Eye (tissue), 1 donor: ENCODE results near the gene HIP1.
A peak's percentile ranks its signal among the peaks of the same experiment; 100 is the strongest.
"Not testable (repeated sequence)": the region's sequence is repeated elsewhere in the genome, so short reads cannot be mapped to it uniquely, and the experiment has no call there.

Experiments
- DNase-seq: peaks from one replicate; pipeline ENCODE4 v3.0.0-alpha.2; 2015

The HIP1 gene

DNA sequence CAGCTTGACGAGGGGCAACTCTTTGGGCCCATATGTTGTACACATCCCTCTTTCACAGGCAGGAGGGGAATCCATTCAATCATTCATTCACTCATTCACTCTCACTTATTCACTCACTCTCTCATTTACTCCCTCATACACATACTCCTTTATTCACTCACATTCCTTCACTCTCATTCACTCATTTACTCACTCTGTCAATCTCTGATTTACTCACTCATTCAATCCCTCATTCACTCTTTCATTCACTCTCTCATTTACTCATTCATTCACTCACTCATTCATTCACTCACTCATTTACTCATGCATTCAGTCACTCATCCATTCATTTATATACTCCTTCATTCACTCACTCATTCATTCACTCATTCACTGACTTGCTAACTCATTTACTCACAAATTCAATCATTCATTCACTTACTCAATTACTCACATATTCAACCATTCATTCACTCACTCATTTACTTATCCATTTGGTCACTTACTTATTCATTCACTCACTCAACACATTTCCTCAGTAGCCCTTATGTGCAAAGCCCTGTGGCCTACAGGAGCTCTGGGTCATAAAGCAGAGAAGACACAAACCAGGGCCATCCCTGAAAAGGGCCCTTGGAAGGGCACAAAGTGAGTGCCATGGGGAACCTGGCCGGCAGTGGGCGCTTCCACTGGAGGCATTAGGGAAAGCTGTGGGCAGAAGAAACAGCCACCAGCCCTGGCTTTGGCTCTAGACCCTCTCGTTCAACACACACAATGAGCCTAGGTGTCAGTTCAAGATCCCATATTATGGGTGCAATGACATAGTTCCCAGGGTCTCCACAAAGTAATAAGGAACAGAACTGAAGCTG, 26.0 kb downstream of the HIP1 start:
- no peak for DNase-seq

- DNase-seq, result no peak
Measured at GRCh38 chr7:75711656-75712514, 26.9 kb downstream of the HIP1 start.

DNA sequence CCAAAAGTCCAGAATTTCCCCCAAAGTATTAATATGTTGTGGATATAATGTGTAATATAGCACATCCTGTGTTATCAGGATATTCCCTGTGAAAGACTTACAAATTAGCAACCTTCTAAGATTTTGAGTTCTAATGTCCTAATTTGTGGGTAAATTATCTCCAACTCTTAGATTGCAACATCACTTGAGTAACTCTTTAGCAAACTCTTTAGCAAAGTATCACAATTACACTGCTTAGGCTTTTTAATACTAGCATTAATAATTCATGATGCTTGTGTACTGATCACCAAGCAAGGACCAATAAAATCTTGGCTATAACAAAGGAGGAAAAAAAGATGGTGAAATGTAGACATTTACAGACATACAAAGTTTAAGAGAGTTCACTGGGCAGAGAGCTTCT, 27.7 kb downstream of the HIP1 start:
- DNase-seq, result no peak

- no peak for DNase-seq
Measured at GRCh38 chr7:75704928-75705327, 33.8 kb downstream of the HIP1 start.

DNA sequence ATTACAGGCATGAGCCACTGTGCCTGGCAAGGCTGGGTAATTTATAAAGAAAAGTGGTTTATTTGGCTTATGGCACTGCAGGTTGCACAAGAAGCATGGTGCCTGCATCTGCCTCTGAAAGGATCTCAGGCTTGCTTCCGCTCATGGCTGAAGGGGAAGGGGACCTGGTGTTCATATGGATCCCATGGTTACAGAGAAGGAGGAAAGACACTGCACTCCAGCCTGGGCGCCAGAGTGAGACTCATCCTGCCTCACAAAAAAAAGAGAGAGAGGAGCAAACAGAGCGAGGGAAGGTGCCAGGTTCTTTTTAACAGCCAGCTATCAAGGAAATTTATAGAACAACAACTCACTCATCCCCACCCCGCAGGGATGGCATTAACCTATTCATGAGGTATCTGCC, 36.2 kb downstream of the HIP1 start:
- DNase-seq, result no peak

DNA sequence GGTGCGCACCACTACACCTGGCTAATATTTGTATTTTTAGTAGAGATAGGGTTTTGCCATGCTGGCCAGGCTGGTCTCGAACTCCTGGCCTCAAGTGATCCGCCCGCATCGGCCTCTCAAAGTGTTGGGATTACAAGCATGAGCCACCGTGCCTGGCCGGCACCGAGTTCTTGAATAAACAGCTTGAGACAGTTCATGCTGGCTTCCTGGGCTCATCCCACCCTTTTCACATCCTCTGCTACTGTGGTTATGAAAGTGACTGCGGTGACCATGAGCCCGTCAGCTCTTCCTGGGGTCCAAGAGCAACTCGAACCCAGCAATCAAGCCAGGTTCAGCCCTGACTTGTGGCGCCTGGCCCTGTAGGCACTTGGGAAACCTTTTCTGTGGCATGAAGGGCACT, 38.7 kb downstream of the HIP1 start:
- no peak for DNase-seq

GRCh38 chr7:75698358-75698757, 40.4 kb downstream of the HIP1 start:
- DNase-seq, result no peak

GRCh38 chr7:75696263-75697037, 42.3 kb downstream of the HIP1 start:
- DNase-seq, result no peak

DNA sequence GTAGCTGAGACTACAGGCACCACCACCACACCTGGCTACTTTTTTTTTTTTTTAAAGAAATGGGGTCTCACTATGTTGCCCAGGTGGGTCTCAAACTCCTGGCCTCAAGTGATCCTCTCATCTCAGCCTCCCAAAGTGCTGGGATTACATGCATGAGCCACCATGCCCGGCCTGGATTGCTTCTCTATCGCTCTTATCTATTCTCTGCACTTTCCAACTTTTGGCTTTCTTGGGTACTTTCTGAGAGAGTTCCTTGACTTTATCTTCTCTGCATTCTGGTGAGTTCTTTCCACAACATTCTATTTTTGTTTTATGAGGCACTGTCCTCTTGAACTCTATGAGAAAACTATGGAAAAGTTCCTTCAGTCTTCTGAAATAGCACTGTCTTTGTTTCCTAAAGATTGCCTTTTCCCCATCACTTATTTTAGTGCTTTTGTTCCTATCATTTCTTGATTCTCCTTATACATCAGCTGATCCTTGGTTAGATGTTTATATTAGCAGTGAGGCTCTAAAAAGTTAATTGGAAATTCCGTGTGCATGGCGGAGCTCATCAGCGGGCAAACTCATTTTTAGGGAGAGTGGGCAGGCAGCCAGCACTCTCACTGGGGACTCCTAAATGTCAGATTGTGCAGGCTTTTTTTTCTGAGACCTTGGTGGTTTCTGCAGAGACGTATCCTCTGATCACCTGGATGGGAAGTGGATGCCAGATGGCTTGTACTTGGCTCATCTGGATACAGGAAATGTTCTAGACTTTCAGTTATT, 43.9 kb downstream of the HIP1 start:
- DNase-seq, result no peak

- not testable (repeated sequence) for DNase-seq
Measured at GRCh38 chr7:75693668-75694067, 45.1 kb downstream of the HIP1 start.

GRCh38 chr7:75691793-75692543, 46.8 kb downstream of the HIP1 start:
- DNase-seq, result no peak

DNA sequence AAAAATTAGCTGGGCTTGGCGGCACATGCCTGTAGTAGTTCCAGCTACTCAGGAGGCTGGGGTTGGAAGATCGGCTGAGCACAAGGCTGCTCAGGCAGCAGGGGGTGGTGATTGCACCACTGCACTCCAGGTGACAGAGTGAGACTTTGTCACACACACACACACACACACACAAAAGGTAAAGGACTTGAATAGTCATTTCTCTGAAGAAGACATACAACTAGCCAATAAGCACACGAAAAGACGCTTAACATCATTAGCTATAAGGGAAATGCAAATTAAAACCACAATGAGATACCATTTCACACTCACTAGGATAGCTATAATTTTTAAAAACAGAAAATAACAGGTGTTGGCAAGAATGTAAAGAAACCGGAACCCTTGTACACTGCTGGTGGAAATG, 48.6 kb downstream of the HIP1 start:
- no peak for DNase-seq

GRCh38 chr7:75689246-75690099, 49.3 kb downstream of the HIP1 start:
- no peak for DNase-seq

DNA sequence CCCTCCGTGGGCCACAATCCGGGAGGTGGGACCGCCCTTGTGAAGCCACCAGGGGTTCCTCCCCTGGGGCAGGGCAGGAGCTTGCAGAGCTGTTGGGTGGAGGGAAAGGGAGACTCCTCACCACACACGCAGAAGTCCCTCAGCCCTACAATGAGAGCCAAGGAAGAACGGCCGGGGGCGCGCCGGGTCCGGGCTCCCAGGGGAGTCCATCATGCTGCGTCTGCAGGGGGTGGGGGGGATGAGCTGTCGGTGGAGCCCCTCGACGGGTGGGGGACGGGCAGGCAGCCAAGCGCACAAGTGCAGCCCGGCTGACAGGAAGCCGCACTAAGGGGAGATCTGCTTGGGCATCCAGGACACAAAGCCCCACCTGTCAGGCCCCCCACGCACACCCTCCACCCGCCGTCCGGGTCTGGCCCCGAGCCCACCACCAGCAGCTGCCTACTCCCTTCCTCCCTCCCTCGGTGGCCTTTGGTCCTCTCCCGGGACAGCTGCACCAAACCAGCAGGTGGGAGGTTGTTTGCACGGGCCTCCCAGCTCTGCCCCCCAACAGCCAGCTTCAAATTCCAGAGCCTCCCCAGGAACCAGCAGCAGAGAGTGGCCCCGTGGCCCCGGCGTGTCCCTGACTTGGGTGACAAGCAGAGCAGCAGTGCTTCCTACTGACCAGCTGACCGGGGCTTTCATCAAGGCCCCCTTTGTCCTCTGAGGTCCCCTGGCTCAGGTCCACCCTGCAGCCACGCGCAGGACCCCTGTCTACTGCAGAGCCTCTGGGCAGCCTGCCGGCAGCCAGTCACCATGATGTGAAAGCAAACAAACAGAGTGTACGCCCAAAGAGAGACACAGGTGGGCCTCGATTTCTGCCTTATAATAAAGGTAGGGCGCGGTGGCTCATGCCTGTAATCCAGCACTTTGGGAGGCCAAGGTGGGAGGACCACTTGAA, 50.3 kb downstream of the HIP1 start:
- peak; percentile 42 for DNase-seq

DNA sequence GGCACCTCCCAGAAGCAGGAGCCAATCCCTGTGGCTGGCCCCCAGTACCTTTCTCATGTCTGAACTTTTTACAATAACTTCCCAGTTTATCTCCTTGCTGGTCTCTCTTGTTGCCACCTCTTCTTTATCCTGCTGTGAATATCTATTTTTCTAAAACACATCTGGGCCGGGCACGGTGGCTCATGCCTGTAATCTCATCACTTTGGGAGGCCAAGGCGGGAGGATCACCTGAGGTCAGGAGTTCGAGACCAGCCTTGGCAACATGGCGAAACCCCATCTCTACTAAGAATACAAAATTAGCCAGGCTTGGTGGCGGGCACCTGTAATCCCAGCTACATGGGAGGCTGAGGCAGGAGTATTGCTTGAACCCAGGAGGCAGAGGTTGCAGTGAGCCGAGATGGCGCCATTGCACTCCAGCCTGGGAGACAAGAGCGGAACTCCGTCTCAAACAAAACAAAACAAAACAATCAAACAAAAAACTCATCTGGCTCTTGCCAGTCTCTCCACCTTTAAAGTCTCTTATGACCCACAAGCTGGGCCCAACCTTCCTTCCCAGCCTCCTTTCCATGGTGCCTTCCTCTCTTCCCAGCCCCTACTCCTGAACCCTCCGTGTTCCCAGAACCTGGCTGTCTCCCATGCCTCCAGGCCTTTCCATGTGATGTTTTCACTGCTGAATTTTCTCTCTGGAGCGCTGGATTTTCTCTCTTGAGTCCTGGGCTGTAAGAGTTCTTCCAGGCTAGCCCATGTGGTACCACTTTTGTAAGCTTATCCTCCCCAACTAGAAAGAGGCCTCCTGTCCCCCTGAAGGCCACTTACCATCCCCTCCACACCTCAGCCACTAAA, 51.3 kb downstream of the HIP1 start:
- DNase-seq, result no peak

GRCh38 chr7:75686551-75686950, 52.2 kb downstream of the HIP1 start:
- no peak for DNase-seq

DNA sequence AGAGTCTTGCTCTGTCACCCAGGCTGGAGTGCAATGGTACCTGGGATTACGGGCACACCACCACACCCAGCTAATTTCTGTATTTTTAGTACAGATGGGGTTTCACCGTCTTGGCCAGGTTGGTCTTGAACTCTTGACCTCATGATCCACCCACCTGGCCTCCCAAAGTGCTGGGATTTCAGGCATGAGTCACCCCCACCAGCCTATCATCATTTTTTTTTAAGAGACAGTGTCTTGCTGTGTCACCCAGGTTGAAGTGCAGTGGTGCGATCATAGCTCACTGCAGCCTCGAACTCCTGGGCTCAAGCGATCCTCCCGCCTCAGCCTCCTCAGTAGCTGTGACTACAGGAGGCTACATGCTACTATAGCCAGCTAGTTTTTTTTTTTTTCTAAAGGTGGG, 56.7 kb downstream of the HIP1 start:
- not testable (repeated sequence) for DNase-seq

DNA sequence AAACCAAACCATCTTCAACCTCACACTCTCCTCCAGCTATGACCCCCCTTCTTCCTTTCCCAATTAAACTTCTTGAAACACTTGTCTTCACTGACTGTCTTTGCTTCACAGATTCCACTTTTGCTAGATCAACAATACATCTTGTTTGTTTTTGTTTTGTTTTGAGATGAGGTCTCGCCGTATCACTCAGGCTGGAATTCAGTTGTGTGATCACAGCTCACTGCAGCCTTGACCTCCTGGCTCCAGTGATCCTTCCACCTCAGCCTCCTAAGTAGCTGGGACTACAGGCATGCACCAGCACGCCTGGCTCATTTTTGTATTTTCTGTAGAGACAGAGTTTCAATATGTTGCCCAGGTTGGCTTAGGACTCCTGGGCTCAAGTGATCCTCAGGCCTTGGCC, 59.7 kb downstream of the HIP1 start:
- DNase-seq, result no peak

DNA sequence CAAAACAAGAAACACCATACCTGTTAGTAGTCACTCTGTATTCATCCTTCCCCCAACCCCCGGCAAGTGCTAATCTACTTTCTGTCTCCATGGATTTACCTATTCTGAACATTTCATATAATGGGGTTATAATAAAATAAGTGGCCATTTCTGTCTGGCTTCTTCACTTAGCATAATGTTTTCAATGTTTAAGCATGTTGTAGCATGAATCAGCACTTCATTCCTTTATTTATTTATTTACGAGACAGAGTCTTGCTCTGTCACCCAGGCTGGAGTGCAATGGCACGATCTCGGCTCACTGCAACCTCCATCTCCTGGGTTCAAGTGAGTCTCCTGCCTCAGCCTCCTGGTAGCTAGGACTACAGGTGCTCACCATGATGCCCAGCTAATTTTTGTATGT, 69.2 kb downstream of the HIP1 start:
- no peak for DNase-seq
